Skeletal muscle satellite cell (primary cell): Measurements from ENCODE around the gene COL4A1.

ENCODE experiments used
- H3K27me3 ChIP-seq: 2 replicates; pipeline ENCODE4 v1.7.0; 2013; ENCODE audit warnings: low read length; ENCODE audit not compliant: control insufficient read depth, insufficient read depth
- H3K36me3 ChIP-seq: 2 replicates; pipeline ENCODE4 v1.7.0; 2013; ENCODE audit warnings: mild to moderate bottlenecking, control low read depth, low read length; ENCODE audit not compliant: insufficient read depth
- H3K4me1 ChIP-seq: 2 replicates; pipeline ENCODE4 v1.7.0; 2013; ENCODE audit warnings: low read length; ENCODE audit not compliant: control insufficient read depth, insufficient read depth
- H3K4me2 ChIP-seq: 2 replicates; pipeline ENCODE4 v1.7.0; 2013; ENCODE audit warnings: mild to moderate bottlenecking, low read length
- H3K4me3 ChIP-seq: 2 replicates; pipeline ENCODE4 v1.7.0; 2013; ENCODE audit warnings: low read length
- H3K9ac ChIP-seq: 2 replicates; pipeline ENCODE4 v1.7.0; 2013; ENCODE audit warnings: mild to moderate bottlenecking, low read depth, low read length, moderate library complexity
- H3K9me3 ChIP-seq: replicated peaks from 2 replicates; pipeline ENCODE4 v1.7.0; 2013; ENCODE audit warnings: mild to moderate bottlenecking, control low read depth, low read length

COL4A1 gene

GRCh38 chr13:110348309-110349105 is 41.5 kb upstream of the COL4A1 start:
- Histone ChIP-seq H3K9me3 (no peaks in the 10 kb centered on the region), H3K9ac (peak overlapping the region; percentile 64), H3K4me1 (peaks cover 35% of the 10 kb centered on the region), H3K4me3 (no peak overlapping the region), H3K4me2 (peak overlapping the region; percentile 75), H3K27me3 (no peaks in the 10 kb centered on the region), H3K36me3 (no peaks in the 10 kb centered on the region)

- H3K36me3 ChIP-seq = no peaks in the 10 kb centered on the region
- peak overlapping the region; percentile 64 for H3K9ac ChIP-seq
- peak overlapping the region; percentile 56 for H3K4me3 ChIP-seq
- no peaks in the 10 kb centered on the region for H3K9me3 ChIP-seq
- H3K27me3 ChIP-seq = no peaks in the 10 kb centered on the region
- H3K4me1 ChIP-seq = peaks cover 35% of the 10 kb centered on the region
- peak overlapping the region; percentile 75 for H3K4me2 ChIP-seq
These were observed 40.8 kb upstream of the COL4A1 start for GRCh38 chr13:110347535-110348308.

- Histone ChIP-seq H3K27me3 (no peaks in the 10 kb centered on the region), H3K9me3 (no peaks in the 10 kb centered on the region), H3K36me3 (no peaks in the 10 kb centered on the region), H3K4me2 (peak overlapping the region; percentile 75), H3K4me3 (no peak overlapping the region), H3K9ac (peak overlapping the region; percentile 64), H3K4me1 (peaks cover 35% of the 10 kb centered on the region)
These were observed 40.1 kb upstream of the COL4A1 start for GRCh38 chr13:110347088-110347487.

- Histone ChIP-seq H3K9me3 (no peaks in the 10 kb centered on the region), H3K4me3 (no peak overlapping the region), H3K9ac (peak overlapping the region; percentile 64), H3K4me2 (no peak overlapping the region), H3K27me3 (no peaks in the 10 kb centered on the region), H3K36me3 (no peaks in the 10 kb centered on the region), H3K4me1 (peaks cover 37% of the 10 kb centered on the region)
These were observed 39.7 kb upstream of the COL4A1 start for GRCh38 chr13:110346661-110347067.

- no peaks in the 10 kb centered on the region for H3K9me3 ChIP-seq
- H3K36me3 ChIP-seq = no peaks in the 10 kb centered on the region
- no peak overlapping the region for H3K4me2 ChIP-seq
- H3K4me3 ChIP-seq = no peak overlapping the region
- no peak overlapping the region for H3K9ac ChIP-seq
- no peaks in the 10 kb centered on the region for H3K27me3 ChIP-seq
- H3K4me1 ChIP-seq = peaks cover 47% of the 10 kb centered on the region
These were observed 38.7 kb upstream of the COL4A1 start for GRCh38 chr13:110345701-110346100.

GRCh38 chr13:110345266-110345665 is 38.3 kb upstream of the COL4A1 start:
- Histone ChIP-seq H3K9ac (no peak overlapping the region), H3K4me1 (peaks cover 51% of the 10 kb centered on the region)

GRCh38 chr13:110344320-110344719 is 37.4 kb upstream of the COL4A1 start:
- no peak overlapping the region for H3K4me2 ChIP-seq
- no peaks in the 10 kb centered on the region for H3K27me3 ChIP-seq
- no peaks in the 10 kb centered on the region for H3K36me3 ChIP-seq
- no peak overlapping the region for H3K9ac ChIP-seq
- no peaks in the 10 kb centered on the region for H3K9me3 ChIP-seq
- H3K4me1 ChIP-seq = peaks cover 49% of the 10 kb centered on the region
- H3K4me3 ChIP-seq = no peak overlapping the region

More at GRCh38 chr13:110345266-110345665, 38.3 kb upstream of the COL4A1 start:
- Histone ChIP-seq H3K27me3 (no peaks in the 10 kb centered on the region), H3K4me3 (no peak overlapping the region), H3K36me3 (no peaks in the 10 kb centered on the region), H3K4me2 (no peak overlapping the region), H3K9me3 (no peaks in the 10 kb centered on the region)

GRCh38 chr13:110343241-110343865 is 36.4 kb upstream of the COL4A1 start:
- Histone ChIP-seq H3K36me3 (no peaks in the 10 kb centered on the region), H3K27me3 (no peaks in the 10 kb centered on the region), H3K4me3 (no peak overlapping the region), H3K4me2 (no peak overlapping the region), H3K9ac (no peak overlapping the region), H3K9me3 (no peaks in the 10 kb centered on the region), H3K4me1 (peaks cover 49% of the 10 kb centered on the region)

- no peaks in the 10 kb centered on the region for H3K9me3 ChIP-seq
- H3K4me3 ChIP-seq = no peak overlapping the region
- H3K36me3 ChIP-seq = no peaks in the 10 kb centered on the region
- H3K4me2 ChIP-seq = no peak overlapping the region
- H3K27me3 ChIP-seq = no peaks in the 10 kb centered on the region
- H3K4me1 ChIP-seq = peaks cover 49% of the 10 kb centered on the region
- no peak overlapping the region for H3K9ac ChIP-seq
These were observed 35.5 kb upstream of the COL4A1 start for GRCh38 chr13:110342474-110342873.

GRCh38 chr13:110341445-110342244 is 34.7 kb upstream of the COL4A1 start:
- peak overlapping the region; percentile 15 for H3K9ac ChIP-seq
- peaks cover 49% of the 10 kb centered on the region for H3K4me1 ChIP-seq
- no peaks in the 10 kb centered on the region for H3K9me3 ChIP-seq
- H3K36me3 ChIP-seq = no peaks in the 10 kb centered on the region
- H3K27me3 ChIP-seq = no peaks in the 10 kb centered on the region
- peak overlapping the region; percentile 21 for H3K4me2 ChIP-seq
- no peak overlapping the region for H3K4me3 ChIP-seq
